ENCODE data around the gene DNAI2.

DNA sequence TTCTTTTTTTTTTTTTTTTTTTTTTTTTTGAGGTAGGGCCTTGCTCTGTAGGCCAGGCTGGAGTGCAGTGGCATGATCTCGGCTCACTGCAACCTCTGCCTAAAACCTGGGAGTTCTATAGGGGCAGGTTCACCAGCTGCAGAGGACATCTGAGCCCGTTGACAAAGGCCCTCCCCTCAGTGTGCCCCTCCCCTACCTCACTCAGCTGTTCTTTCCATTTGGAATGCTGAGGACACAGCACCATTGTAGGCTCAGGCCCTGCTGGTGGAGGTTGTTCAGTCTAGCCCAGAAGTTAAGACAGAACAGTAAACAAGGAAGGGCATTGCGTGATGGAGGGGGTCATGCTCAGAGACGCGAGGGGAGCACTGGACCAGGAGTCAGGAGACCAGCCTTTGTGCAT is 30.1 kb downstream of the DNAI2 start:
- TF ChIP-seq, protein P1, sequence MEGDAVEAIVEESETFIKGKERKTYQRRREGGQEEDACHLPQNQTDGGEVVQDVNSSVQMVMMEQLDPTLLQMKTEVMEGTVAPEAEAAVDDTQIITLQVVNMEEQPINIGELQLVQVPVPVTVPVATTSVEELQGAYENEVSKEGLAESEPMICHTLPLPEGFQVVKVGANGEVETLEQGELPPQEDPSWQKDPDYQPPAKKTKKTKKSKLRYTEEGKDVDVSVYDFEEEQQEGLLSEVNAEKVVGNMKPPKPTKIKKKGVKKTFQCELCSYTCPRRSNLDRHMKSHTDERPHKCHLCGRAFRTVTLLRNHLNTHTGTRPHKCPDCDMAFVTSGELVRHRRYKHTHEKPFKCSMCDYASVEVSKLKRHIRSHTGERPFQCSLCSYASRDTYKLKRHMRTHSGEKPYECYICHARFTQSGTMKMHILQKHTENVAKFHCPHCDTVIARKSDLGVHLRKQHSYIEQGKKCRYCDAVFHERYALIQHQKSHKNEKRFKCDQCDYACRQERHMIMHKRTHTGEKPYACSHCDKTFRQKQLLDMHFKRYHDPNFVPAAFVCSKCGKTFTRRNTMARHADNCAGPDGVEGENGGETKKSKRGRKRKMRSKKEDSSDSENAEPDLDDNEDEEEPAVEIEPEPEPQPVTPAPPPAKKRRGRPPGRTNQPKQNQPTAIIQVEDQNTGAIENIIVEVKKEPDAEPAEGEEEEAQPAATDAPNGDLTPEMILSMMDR (IDR thresholded peaks at IDR 0.05) = no peak
- TF ChIP-seq POLR2AphosphoS5 (IDR thresholded peaks at IDR 0.05) = no peak
- TF ChIP-seq POLR2A (IDR thresholded peaks at IDR 0.05) = no peak
- TF ChIP-seq EP300 (IDR thresholded peaks at IDR 0.05) = no peak

Data from upper lobe of left lung (tissue), 4 donors.